ENCODE measurements around the gene USP30. TPM values are rescaled to one million over a fixed set of nuclear protein-coding genes. Genes with fewer than 3 reads are reported as not detected.

Gene USP30
- total and polyA plus RNA-seq, 10 of the 15 experiments (the other 5 are each of a cell fraction or from before 2014, with no cell fraction given): 2.1 to 16.2 (median 6.4) TPM

DNA sequence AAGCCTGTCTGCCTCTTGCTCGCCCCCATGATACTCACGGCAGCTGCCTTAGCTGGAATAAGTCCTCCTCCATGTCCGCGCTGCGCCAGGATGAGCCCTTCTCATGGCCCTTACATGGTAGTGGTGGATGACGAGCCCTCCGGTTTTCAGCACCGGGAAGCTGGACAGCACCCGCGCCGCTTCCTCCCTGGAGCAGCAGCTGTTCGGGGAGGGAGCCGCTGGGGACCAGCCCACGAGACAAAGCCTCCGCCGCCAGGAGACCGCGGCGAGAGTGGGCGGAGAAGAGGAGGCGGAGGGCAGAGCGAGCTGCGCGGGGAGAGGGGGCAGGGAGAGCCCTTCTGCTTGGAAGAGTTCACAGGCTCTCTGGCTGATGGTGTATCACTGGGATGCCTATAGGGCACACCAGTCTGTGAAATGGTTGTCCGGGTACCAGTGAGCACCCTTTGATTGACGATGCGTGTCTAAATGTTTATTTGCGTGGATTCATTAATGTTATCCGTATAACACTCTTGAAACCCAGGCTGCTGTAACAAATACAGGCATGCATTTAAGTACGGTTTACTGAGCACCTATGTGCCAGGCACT lies 31.5 kb upstream of the USP30 start, which contains the start of gene SVOP:
TSS of gene SVOP (minus strand) at position 273 of the 585 bp plus-strand sequence. CDS start at position 73, 200 bp downstream.
- no peak; the same call in 2 of the 3 replicates for ATAC-seq
- whole genome bisulfite sequencing (ENCODE audit: insufficient coverage, insufficient replicate concordance, low lambda C conversion rate, missing lambda C conversion rate): 12% methylated on average over 23 of the region's 30 CpGs
- H3K4me1 ChIP-seq (ENCODE audit: control insufficient read depth, insufficient read depth, low read length): no peaks in the 10 kb centered on the region
- H3K27me3 ChIP-seq (replicated peaks in 1 of 2; ENCODE audit: control insufficient read depth in 2 of 2, insufficient read depth in 2 of 2, low read length in 1 of 2): peaks cover 0 to 3% of the 10 kb centered on the region in 2 experiments; a peak in 1 of 4 replicates
- intact Hi-C loops (cut with micrococcal nuclease; ENCODE audit: unreplicated experiment) (no loop called here), in situ Hi-C loops (cut with MboI) (no loop called here)
- no peaks in the 10 kb centered on the region for H4K20me1 ChIP-seq (ENCODE audit: control insufficient read depth, insufficient read depth)
- H3K79me2 ChIP-seq (ENCODE audit: control insufficient read depth, insufficient read depth, low read length): no peaks in the 10 kb centered on the region
- no peak for FAIRE-seq
- POLR2A ChIA-PET: no interaction called here
- no TSS peak for BruUV-seq (replicated peaks)
- no peak within 1 kb of the TSS for H3K4me3 ChIP-seq
- DNase-seq (ENCODE audit: low read depth, low spot score): no peak
- H2AFZ ChIP-seq (ENCODE audit: control insufficient read depth, low read depth, low read length): no peak within 1 kb of the TSS
- H3K27ac ChIP-seq (ENCODE audit: control insufficient read depth, insufficient read depth): no peak within 1 kb of the TSS
- CTCF ChIA-PET: no interaction called here
- no peak within 1 kb of the TSS for H3K9ac ChIP-seq (ENCODE audit: control insufficient read depth, insufficient read depth, low read length)
- SMC1A ChIA-PET (ENCODE audit: uncharacterized antibody, unreplicated experiment): no interaction called here
- no peaks in the 10 kb centered on the region; the same call in 2 of the 3 replicates for H3K9me3 ChIP-seq (replicated peaks; ENCODE audit: control insufficient read depth, insufficient read depth, low read length)
- no peak for TF ChIP-seq HCFC1 (IDR thresholded peaks at IDR 0.05; ENCODE audit: low read length)
- TF ChIP-seq CBFB (IDR thresholded peaks at IDR 0.05; ENCODE audit: low read depth): no peak
- 0 out of 2 replicates have a peak, but pooled peaks have one; percentile 36 for TF ChIP-seq TCF12 (IDR thresholded peaks at IDR 0.05; ENCODE audit: low read depth, low read length)
- TF ChIP-seq, protein P1, sequence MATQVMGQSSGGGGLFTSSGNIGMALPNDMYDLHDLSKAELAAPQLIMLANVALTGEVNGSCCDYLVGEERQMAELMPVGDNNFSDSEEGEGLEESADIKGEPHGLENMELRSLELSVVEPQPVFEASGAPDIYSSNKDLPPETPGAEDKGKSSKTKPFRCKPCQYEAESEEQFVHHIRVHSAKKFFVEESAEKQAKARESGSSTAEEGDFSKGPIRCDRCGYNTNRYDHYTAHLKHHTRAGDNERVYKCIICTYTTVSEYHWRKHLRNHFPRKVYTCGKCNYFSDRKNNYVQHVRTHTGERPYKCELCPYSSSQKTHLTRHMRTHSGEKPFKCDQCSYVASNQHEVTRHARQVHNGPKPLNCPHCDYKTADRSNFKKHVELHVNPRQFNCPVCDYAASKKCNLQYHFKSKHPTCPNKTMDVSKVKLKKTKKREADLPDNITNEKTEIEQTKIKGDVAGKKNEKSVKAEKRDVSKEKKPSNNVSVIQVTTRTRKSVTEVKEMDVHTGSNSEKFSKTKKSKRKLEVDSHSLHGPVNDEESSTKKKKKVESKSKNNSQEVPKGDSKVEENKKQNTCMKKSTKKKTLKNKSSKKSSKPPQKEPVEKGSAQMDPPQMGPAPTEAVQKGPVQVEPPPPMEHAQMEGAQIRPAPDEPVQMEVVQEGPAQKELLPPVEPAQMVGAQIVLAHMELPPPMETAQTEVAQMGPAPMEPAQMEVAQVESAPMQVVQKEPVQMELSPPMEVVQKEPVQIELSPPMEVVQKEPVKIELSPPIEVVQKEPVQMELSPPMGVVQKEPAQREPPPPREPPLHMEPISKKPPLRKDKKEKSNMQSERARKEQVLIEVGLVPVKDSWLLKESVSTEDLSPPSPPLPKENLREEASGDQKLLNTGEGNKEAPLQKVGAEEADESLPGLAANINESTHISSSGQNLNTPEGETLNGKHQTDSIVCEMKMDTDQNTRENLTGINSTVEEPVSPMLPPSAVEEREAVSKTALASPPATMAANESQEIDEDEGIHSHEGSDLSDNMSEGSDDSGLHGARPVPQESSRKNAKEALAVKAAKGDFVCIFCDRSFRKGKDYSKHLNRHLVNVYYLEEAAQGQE (IDR thresholded peaks at IDR 0.05; ENCODE audit: low read depth, low read length): peak; percentile 90
- no peak for TF ChIP-seq ZNF384 (IDR thresholded peaks at IDR 0.05; ENCODE audit: borderline replicate concordance, low read depth, low read length)
- no peak for TF ChIP-seq HDGF (IDR thresholded peaks at IDR 0.05)
- TF ChIP-seq NR2F1 (conservative IDR thresholded peaks at IDR 0.05): no peak
- TF ChIP-seq ZNF217 (IDR thresholded peaks at IDR 0.05): no peak
- TF ChIP-seq RAD51 (IDR thresholded peaks at IDR 0.05): no peak
- no peak for TF ChIP-seq BCL11A (IDR thresholded peaks at IDR 0.05; ENCODE audit: low read depth, low read length)
- TF ChIP-seq TCF7 (IDR thresholded peaks at IDR 0.05; ENCODE audit: borderline replicate concordance): no peak
- TF ChIP-seq IKZF1 (conservative IDR thresholded peaks at IDR 0.05): peak; percentile 23
- TF ChIP-seq EGR1 (IDR thresholded peaks at IDR 0.05; ENCODE audit: borderline replicate concordance in 1 of 2, low read depth in 2 of 2, low read length in 2 of 2): peak in 1 of 2 experiments; percentile 44; a peak in 1 of 3 replicates
- TF ChIP-seq STAT1 (conservative IDR thresholded peaks at IDR 0.05): no peak
- TF ChIP-seq, protein P2, sequence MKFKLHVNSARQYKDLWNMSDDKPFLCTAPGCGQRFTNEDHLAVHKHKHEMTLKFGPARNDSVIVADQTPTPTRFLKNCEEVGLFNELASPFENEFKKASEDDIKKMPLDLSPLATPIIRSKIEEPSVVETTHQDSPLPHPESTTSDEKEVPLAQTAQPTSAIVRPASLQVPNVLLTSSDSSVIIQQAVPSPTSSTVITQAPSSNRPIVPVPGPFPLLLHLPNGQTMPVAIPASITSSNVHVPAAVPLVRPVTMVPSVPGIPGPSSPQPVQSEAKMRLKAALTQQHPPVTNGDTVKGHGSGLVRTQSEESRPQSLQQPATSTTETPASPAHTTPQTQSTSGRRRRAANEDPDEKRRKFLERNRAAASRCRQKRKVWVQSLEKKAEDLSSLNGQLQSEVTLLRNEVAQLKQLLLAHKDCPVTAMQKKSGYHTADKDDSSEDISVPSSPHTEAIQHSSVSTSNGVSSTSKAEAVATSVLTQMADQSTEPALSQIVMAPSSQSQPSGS (IDR thresholded peaks at IDR 0.05; ENCODE audit: low read length): no peak
- no peak for TF ChIP-seq DPF2 (IDR thresholded peaks at IDR 0.05)
- RAD21 ChIA-PET (ENCODE audit: unreplicated experiment): no interaction called here
- H3K4me2 ChIP-seq (ENCODE audit: control insufficient read depth, insufficient read depth): no peak within 1 kb of the TSS
- no peaks in the 10 kb centered on the region for H3K36me3 ChIP-seq (ENCODE audit: control insufficient read depth in 2 of 2, insufficient read depth in 2 of 2, low read length in 1 of 2)

Measured in GM12878 (cell line).